Measurements from ENCODE around the gene CARD19. TPM values are rescaled to one million over a fixed set of nuclear protein-coding genes. Genes with fewer than 3 reads are reported as not detected.

Gene CARD19
- total RNA-seq, 1 experiment from 2014 or later, result 26.1 TPM

GRCh38 chr9:93147632-93148031 lies 51.6 kb downstream of the CARD19 start:
- no peaks in the 10 kb centered on the region for H3K9me3 Mint-ChIP-seq (ENCODE audit: low read depth, unreplicated experiment)
- peaks cover 7% of the 10 kb centered on the region for H3K4me1 Mint-ChIP-seq (ENCODE audit: low read depth, unreplicated experiment)
- H3K27me3 Mint-ChIP-seq (ENCODE audit: unreplicated experiment), result no peaks in the 10 kb centered on the region
- H3K27ac Mint-ChIP-seq (ENCODE audit: unreplicated experiment), result no peak overlapping the region
- no peak overlapping the region for H3K4me3 Mint-ChIP-seq (ENCODE audit: low read depth, unreplicated experiment)
- H3K36me3 Mint-ChIP-seq (ENCODE audit: insufficient read depth, unreplicated experiment), result no peaks in the 10 kb centered on the region
- no TSS peak for BruUV-seq (replicated peaks)
- DNase-seq, result no peak
- TF ChIP-seq CTCF (IDR thresholded peaks at IDR 0.05; ENCODE audit: unreplicated experiment), result no peak
- intact Hi-C loops (cut with micrococcal nuclease; ENCODE audit: unreplicated experiment), result no loop called here
- CTCF ChIA-PET, result interaction anchor here (0.6 kb wide), 1 partner anchor 1216 kb away, joined by 5 read pairs; no protein-coding TSS in a partner anchor

GRCh38 chr9:93148721-93149120 lies 52.7 kb downstream of the CARD19 start:
- no peaks in the 10 kb centered on the region for H3K9me3 Mint-ChIP-seq (ENCODE audit: low read depth, unreplicated experiment)
- no peak for TF ChIP-seq CTCF (IDR thresholded peaks at IDR 0.05; ENCODE audit: unreplicated experiment)

GRCh38 chr9:93149361-93149760 lies 53.3 kb downstream of the CARD19 start:
- Mint-ChIP-seq H3K9me3 (ENCODE audit: low read depth, unreplicated experiment) (no peaks in the 10 kb centered on the region), H3K36me3 (ENCODE audit: insufficient read depth, unreplicated experiment) (no peaks in the 10 kb centered on the region), H3K27ac (ENCODE audit: unreplicated experiment) (no peak overlapping the region), H3K27me3 (ENCODE audit: unreplicated experiment) (no peaks in the 10 kb centered on the region), H3K4me3 (ENCODE audit: low read depth, unreplicated experiment) (no peak overlapping the region), H3K4me1 (ENCODE audit: low read depth, unreplicated experiment) (peaks cover 2% of the 10 kb centered on the region)
- no TSS peak for BruUV-seq (replicated peaks)
- intact Hi-C loops (cut with micrococcal nuclease; ENCODE audit: unreplicated experiment), result no loop called here
- CTCF ChIA-PET, result no interaction called here
- DNase-seq, result no peak
- TF ChIP-seq CTCF (IDR thresholded peaks at IDR 0.05; ENCODE audit: unreplicated experiment), result no peak

More at GRCh38 chr9:93148721-93149120, 52.7 kb downstream of the CARD19 start:
- BruUV-seq (replicated peaks), result no TSS peak
- DNase-seq, result no peak
- Mint-ChIP-seq H3K4me1 (ENCODE audit: low read depth, unreplicated experiment) (peaks cover 7% of the 10 kb centered on the region), H3K27ac (ENCODE audit: unreplicated experiment) (no peak overlapping the region), H3K4me3 (ENCODE audit: low read depth, unreplicated experiment) (no peak overlapping the region), H3K36me3 (ENCODE audit: insufficient read depth, unreplicated experiment) (no peaks in the 10 kb centered on the region), H3K27me3 (ENCODE audit: unreplicated experiment) (no peaks in the 10 kb centered on the region)
- intact Hi-C loops (cut with micrococcal nuclease; ENCODE audit: unreplicated experiment), result no loop called here
- CTCF ChIA-PET, result no interaction called here

GRCh38 chr9:93151097-93151784 lies 55.2 kb downstream of the CARD19 start:
- intact Hi-C loops (cut with micrococcal nuclease; ENCODE audit: unreplicated experiment), result no loop called here
- H3K27me3 Mint-ChIP-seq (ENCODE audit: unreplicated experiment), result no peaks in the 10 kb centered on the region
- H3K36me3 Mint-ChIP-seq (ENCODE audit: insufficient read depth, unreplicated experiment), result no peaks in the 10 kb centered on the region
- H3K4me1 Mint-ChIP-seq (ENCODE audit: low read depth, unreplicated experiment), result no peaks in the 10 kb centered on the region
- no TSS peak for BruUV-seq (replicated peaks)
- no peak for DNase-seq
- no peak overlapping the region for H3K4me3 Mint-ChIP-seq (ENCODE audit: low read depth, unreplicated experiment)
- CTCF ChIA-PET, result no interaction called here
- H3K9me3 Mint-ChIP-seq (ENCODE audit: low read depth, unreplicated experiment), result no peaks in the 10 kb centered on the region
- no peak for TF ChIP-seq CTCF (IDR thresholded peaks at IDR 0.05; ENCODE audit: unreplicated experiment)
- H3K27ac Mint-ChIP-seq (ENCODE audit: unreplicated experiment), result no peak overlapping the region
